GM19467 (cell line): ENCODE results near the gene TRAIP.
"Not testable (repeated sequence)": the region's sequence is repeated elsewhere in the genome, so short reads cannot be mapped to it uniquely, and the experiment has no call there.

Experiments
- ATAC-seq: cut with Tn5 transposase; IDR thresholded peaks from one replicate; pipeline ENCODE4 v1.9.1; 2021; ENCODE audit warnings: mild to moderate bottlenecking, moderate library complexity; ENCODE audit not compliant: unreplicated experiment

The TRAIP gene

DNA sequence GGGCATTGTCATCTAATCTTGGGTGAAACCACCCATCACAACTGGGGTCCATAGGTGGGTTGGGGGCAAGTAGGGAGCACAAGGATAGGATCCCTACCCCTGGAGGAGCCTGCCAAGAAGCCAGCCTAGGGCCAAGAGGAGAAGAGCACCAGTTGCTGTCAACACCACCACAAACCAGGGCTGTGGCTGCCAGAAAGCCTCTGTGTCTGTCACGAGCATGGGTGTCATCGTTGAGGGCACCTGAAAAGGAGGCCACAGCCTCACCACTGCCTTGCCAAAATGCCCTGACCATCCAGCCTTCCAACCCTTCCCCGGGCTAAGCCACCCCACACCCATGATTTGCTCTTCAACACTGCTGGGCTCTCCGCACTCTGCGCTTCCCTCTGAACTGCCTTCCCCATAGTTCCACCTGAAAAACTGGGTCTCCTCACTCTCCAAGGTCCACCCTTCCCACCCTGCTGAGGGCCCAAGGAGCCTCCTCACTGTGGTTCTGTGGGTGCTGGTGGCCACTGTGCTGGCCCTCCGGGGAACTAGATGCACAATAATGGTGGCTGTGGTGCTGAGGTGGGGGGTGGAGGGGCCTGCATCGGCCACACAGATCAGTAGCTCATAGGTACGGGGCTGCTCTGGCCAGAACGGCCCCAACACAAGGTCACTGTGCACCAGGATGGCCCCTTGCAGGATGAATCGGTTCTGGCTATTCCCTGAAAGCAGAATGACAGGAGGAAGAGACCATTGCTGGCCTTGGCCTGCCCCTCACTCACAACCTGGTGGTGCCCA lies 63.8 kb downstream of the TRAIP start:
- no peak for ATAC-seq

DNA sequence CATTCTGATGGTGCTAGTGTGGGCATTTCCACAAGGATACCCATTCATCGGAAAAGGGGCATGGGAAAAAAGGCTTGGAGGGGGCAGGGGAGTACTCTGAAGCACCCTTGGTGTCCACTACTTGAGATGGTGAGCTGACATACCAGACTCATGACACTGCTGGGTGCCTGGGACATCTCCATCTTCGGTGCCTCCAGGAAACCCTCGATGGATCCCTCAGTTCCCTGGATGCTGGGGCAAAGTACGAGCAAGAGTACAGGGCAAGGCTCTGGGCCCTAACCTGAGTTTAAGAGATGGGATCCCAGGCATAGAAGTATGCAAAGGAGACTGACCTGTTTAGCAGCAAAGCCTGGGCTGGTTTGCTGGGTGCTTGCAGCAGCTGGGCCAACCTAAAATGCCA lies 64.8 kb downstream of the TRAIP start:
- ATAC-seq = no peak

DNA sequence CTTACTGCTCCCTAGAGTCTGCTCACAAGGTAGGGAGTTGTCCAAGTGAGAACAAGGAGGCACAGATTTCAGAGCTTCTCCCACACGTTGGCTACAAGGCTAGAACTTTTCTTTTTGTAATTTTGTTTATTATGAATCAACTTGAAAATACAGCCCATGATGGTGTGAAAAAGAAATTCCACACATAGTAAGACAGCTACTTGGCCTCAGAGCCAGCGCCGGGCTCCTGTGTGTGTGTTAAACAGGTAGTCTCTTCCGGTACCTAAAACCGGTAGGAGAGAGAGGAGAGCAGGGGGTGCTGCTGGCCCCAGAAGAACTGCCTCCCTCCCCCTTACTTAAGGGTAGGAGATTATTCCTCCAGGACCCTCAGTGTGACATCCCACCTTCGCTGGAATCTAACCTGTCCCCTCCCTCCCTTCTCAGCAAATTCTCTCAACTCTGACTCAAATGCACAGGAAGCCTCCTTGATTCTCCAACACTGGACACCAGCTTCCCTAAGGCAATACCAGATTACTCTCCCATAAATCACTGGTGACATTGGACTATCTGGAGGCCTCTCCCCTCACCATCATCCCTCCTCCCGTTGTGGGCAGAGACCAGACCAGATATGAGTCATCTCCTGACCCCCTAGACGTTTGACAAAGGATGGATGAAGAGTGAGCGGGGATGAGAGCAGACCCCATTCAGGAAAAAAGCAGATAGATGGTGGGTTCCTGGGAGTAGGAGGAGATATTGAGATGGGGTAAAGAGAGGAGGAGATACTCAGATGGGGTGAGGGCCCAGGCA lies 65.5 kb downstream of the TRAIP start:
- ATAC-seq = no peak

DNA sequence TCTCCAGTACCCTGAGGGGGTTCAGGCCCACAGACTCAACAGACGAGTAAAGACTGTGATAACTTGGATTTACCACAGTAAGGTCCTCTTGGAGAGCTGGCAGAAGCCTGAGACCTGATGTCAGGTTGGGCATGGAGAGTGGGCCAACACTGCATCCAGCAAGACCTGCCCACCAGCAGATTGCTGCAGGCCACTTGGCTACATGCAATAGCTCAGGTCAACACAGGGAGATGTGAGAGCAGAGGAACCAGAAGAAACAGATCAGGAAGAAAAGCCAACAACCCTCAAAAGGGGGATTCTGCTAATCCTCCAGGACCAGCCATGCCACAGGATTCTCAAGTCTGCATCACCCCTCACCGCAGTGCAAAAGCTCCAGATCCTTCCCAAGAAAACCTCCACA lies 68.3 kb downstream of the TRAIP start:
- no peak for ATAC-seq

DNA sequence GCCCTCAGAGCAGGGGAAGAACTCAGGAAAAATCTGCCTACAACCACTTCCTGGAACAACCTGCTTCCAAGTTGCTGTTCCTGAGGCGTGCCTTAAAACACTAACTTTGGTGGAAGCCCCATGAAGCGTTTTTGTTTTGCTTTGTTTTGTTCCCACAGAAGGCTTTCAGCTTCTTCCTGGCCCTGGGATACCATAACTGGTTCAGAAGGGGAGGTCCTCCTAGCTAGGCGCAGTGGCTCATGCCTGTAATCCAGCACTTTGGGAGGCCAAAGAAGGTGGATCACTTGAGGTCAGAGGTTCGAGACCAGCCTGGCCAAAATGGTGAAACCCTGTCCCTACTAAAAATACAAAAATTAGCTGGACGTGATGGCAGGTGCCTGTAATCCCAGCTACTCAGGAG lies 68.8 kb downstream of the TRAIP start:
- no peak for ATAC-seq

DNA sequence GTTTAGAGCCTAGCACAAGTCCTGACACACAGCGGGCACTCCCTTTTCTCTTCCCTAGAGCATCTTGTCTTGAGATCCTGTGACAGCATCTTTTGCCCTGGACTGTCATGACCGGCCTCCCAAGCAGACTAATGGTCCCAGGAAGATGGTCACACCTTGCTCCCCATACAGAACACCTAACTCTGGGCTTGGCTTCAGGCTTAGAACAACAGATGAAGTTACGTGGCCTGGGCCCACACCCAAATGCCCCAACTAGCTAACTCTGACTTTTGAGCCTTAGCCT lies 69.2 kb downstream of the TRAIP start:
- ATAC-seq = no peak

DNA sequence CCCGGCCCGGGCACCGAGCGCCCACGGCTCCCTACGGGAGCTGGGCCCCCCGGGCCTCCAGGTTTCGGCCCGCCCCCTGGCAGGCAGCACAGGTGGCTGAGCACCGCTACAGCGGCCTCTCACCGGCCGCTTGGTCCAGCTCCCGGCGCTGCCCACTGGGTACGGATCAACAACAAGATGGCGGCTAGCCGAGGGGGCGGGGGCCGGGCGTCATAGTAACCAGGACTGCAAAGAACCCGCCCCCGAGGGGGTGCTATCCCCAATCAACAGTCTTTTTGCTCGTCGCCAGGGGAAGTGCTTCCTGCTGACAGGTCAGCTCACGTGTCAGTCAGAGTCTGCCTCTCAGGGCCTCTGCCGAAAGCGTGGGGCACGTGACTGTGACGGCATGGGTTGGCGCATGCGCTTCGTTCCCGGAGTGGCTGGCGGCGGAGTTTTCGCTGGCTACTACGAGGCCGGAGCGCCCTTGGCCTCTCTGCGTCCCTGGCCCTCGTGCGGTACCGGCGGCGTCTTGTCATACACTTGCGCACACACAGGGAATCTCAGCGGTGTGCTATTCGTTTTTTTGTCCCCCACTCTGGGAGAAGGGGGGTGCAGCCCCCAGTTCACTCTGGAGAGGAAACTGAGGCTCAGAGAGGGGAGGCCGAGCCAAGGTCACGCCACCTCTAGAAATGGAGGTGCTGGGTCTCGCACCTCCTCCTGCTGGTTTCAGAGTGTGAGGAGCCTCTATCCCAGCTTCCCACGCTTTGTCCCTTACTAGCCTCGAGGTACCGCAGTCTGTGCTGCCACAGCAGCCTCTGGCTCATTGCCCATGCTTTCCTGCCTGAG lies 69.8 kb downstream of the TRAIP start, which contains the start of gene IP6K1:
Gene IP6K1 (minus strand): TSS at position 186 of the 825 bp plus-strand sequence. CDS start 38,502 bp downstream, outside the sequence.
- ATAC-seq = peak; percentile 99

DNA sequence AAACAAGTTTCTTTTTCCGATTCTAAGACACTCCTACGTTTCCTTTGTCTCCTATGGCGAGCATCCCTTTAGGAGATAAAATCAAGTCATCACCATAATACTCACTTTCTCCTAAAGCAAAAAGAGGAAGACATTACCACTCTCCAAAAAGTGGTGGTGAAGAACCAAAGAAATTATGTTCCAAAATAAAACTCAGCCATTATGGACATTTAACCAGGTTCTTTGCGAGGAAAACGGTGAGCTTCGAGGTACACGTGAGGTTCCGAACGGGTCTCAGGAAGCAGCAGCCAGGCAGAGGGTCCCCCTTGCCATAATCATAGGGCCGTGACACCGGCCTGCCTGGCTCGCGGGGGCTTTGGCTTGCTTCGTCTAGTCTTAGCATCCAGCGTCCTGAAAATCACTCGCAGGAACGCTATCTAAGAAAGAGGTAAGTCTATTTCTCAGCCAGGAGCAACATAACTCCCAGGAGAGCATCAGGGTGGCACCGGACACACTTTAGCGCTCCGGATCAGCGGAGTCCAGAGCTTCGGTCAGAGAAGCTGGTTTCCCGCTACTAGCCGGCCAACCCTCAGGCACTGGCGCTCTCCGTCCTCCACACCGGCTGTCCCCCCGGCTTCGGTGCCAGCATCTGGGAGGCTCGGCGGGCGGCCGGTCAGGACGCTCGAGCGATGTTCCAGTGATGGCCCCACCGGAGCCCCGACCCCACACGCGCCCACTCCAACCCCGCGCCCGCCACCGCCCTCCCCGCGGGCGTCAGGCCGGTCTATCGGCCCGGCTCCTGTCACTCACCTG lies 70.6 kb downstream of the TRAIP start:
- peak; percentile 31 for ATAC-seq

DNA sequence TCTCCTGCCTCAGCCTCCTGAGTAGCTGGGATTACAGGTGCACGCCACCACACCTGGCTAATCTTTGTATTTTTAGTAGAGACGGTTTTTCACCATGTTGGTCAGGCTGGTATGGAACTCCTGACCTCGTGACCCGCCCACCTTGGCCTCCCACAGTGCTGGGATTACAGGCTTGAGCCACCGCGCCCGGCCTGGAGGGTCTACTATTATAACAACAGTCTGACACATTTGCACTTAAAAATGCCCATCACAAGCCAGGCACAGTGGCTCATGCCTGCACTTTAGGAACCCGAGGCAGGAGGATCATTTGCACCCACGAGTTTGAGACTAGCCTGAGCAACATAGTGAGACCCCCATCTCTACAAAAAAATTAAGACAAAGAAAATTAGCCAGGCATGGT lies 74.1 kb downstream of the TRAIP start:
- ATAC-seq = not testable (repeated sequence)

DNA sequence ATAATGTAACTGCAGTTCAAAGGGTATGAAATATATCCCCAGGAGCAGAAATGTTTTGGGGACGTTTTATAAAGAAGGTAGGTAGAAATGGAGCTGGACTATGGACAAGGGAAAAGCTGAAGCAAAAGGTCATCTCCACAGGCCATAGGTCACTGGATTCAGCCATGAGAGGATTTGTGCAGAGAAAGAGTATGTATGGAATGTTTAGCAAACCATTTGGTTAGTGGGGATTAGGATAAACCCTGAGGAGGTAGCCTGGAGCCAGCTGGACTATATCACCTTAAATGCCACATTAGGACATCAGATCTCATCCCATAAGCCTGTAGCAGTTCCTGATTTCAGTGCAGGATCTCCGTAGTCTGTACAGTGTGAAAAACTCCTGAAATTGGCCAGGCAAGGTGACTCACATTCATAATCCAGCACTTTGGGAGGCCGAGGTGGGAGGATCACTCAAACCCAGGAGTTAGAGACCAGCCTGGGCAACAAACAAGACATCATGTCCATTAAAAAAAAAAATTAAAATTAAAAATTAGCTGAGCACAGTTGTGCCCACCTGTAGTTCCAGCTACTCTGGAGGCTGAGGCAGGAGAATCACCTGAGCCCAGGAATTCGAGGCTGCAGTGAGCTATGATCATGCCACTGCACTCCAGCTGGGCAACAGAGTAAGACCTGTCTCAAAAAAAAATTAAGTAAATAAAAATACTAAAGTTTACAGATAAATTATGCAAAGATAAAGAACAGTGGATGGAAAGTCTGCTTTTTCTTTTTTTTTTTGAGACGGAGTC lies 74.8 kb downstream of the TRAIP start:
- ATAC-seq = no peak

DNA sequence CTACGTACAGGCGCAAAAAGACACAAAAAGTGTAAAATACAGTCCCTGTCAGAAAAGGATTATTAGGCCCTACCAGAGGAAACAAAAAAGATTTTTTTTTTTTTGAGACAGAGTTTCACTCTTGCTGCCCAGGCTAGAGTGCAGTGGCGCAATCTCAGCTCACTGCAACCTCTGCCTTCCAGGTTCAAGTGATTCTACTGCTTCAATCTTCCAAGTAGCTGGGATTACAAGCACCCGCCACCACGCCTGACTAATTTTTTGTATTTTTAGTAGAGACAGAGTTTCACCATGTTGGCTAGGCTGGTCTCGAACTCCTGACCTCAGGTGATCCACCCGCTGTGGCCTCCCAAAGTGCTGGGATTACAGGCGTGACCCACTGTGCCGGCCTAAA lies 75.4 kb downstream of the TRAIP start:
- ATAC-seq = not testable (repeated sequence)

DNA sequence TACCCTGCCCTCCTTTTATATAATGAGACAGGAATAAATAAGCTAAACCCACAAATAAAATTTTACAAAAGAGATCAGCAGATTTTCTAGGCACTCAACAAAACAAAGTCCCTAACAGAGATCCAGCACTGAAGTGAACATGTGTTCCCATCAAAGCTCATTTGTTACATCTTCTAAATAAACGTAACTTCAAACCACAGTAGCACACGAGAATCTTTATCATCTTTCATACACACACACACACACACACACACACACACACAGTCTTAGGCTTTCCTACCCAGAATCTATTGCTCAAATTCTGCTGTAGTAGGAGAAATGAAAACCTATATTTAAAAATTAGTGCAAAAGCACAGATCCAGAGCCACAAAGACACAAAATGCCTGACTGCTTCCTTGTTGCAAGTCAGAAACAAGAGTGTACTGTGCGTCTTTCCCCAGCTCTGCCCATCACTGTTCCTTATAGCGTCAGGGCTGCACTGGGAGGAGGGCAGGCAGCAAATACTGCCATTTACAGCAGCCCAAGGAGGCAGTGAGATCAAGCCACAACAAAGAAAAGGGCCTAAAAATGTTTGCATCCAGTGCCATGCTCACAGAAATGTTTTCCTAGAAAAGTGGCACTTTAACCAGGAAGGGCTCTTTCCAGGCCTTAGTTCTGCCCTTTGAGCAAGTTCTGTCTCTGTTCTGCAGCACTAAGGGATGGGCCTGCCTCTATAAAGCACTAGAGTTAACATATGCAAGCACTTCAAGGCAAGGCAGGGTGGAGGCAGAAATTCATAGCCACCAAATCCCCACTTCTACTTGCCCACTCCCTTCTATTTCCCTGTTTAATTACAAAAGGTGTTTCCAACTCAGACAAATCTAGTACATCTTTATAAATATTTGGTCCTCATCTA lies 76.0 kb downstream of the TRAIP start:
- no peak for ATAC-seq

DNA sequence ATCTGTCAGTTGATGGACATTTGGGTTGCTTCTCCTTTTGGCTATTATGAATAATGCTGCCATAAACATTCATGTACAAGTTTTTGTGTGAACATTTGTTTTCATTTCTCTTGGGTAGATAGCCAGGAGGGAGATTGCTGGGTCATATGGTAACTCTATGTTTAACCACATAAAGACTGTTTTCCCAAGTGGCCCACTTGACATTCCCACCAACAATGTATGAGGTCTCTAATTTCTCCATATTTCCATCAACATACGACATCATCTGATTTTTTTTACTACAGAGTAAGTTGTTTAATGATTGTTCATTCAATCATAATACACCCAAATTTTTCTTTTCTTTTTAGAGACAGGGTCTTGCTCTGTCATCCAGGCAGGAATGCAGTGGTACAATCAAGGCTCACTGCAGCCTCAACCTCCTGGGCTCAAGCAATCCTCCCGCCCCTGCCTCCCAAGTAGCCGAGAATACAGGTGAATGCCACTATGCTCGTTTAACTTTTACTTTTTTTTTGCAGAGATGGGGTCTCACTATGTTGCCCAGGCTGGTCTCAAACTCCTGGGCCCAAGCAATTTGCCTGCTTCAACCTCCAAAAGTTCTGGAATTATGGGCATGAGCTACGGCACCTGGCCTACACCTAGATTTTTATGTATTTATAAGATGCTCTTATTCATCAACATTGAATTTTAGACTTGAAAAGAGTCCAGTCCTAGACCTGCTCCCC lies 76.8 kb downstream of the TRAIP start:
- no peak for ATAC-seq
